ENCODE measurements around the gene PROSER2.
"Not testable (repeated sequence)": the region's sequence is repeated elsewhere in the genome, so short reads cannot be mapped to it uniquely, and the experiment has no call there.

Gene PROSER2

GRCh38 chr10:11887381-11888227, 64.4 kb downstream of the PROSER2 start:
- Histone ChIP-seq H3K4me1 (ENCODE audit: control insufficient read depth in 1 of 2, insufficient read depth in 1 of 2, low read depth in 1 of 2, low read length in 1 of 2) (no peaks in the 10 kb centered on the region), H3K9me3 (no peaks in the 10 kb centered on the region), H3K27me3 (no peaks in the 10 kb centered on the region), H3K27ac (no peak overlapping the region), H3K36me3 (no peaks in the 10 kb centered on the region), H3K4me3 (ENCODE audit: low read depth in 1 of 2, low read length in 1 of 2) (no peak overlapping the region)
- TF ChIP-seq, protein P1, sequence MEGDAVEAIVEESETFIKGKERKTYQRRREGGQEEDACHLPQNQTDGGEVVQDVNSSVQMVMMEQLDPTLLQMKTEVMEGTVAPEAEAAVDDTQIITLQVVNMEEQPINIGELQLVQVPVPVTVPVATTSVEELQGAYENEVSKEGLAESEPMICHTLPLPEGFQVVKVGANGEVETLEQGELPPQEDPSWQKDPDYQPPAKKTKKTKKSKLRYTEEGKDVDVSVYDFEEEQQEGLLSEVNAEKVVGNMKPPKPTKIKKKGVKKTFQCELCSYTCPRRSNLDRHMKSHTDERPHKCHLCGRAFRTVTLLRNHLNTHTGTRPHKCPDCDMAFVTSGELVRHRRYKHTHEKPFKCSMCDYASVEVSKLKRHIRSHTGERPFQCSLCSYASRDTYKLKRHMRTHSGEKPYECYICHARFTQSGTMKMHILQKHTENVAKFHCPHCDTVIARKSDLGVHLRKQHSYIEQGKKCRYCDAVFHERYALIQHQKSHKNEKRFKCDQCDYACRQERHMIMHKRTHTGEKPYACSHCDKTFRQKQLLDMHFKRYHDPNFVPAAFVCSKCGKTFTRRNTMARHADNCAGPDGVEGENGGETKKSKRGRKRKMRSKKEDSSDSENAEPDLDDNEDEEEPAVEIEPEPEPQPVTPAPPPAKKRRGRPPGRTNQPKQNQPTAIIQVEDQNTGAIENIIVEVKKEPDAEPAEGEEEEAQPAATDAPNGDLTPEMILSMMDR (IDR thresholded peaks at IDR 0.05) = no peak

DNA sequence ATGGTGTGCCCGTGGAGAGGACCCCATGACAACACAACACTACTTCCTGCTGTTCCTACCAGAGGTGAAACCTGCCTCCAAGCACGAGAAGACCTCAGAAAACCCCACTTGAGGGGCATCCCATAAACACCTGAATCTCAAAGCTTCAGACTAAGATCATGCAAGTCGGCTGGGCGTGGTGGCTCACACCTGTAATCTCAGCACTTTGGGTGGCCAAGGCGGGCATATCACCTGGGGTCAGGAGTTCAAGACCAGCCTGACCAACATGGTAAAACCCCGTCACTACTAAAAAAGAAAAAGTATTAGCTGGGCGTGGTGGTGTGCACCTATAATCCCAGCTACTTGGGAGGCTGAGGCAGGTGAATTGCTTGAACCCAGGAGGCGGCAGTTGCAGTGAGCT, 66.1 kb downstream of the PROSER2 start:
- not testable (repeated sequence) for H3K4me1 ChIP-seq (ENCODE audit: control insufficient read depth in 1 of 2, insufficient read depth in 1 of 2, low read depth in 1 of 2, low read length in 1 of 2); H3K36me3 ChIP-seq; H3K27me3 ChIP-seq; H3K9me3 ChIP-seq; H3K27ac ChIP-seq; H3K4me3 ChIP-seq (ENCODE audit: low read depth in 1 of 2, low read length in 1 of 2)

- TF ChIP-seq, protein P1 (IDR thresholded peaks at IDR 0.05) = no peak
- Histone ChIP-seq H3K4me1 (ENCODE audit: control insufficient read depth in 1 of 2, insufficient read depth in 1 of 2, low read depth in 1 of 2, low read length in 1 of 2) (no peaks in the 10 kb centered on the region), H3K36me3 (no peaks in the 10 kb centered on the region), H3K4me3 (ENCODE audit: low read depth in 1 of 2, low read length in 1 of 2) (no peak overlapping the region), H3K9me3 (no peaks in the 10 kb centered on the region), H3K27ac (no peak overlapping the region), H3K27me3 (no peaks in the 10 kb centered on the region)
Measured at GRCh38 chr10:11891776-11892486, 68.8 kb downstream of the PROSER2 start.

DNA sequence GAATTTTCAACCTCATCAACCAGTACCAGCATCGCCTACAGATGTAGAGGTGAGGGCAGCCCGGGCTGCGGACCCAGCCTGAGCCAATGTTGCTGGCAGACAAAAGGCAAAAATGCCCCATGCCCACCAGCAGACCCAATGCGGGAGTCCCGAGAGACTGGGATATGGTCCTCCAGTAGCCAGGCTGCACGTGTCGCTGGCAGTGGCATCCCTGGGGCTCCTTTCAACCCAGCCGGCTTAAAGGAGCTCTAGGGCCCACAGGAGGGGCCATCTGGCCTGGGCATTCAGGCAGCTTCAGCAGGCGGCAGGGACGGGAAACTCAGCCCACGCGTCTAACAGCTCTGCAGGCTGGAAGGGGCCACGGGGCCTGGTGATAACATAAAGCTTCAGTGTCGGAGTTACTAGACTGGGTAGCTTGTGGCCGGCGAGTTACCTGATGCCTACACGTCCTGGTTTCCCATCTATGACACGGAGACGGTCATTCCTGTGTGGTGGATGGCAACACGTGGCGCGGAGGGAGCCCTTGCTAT, 70.7 kb downstream of the PROSER2 start:
- no peak overlapping the region for H3K4me3 ChIP-seq (ENCODE audit: low read depth in 1 of 2, low read length in 1 of 2)
- H3K9me3 ChIP-seq = no peaks in the 10 kb centered on the region
- no peaks in the 10 kb centered on the region for H3K27me3 ChIP-seq
- no peak overlapping the region for H3K27ac ChIP-seq
- H3K4me1 ChIP-seq (ENCODE audit: control insufficient read depth in 1 of 2, insufficient read depth in 1 of 2, low read depth in 1 of 2, low read length in 1 of 2) = no peaks in the 10 kb centered on the region
- H3K36me3 ChIP-seq = no peaks in the 10 kb centered on the region
- TF ChIP-seq, protein P1 (IDR thresholded peaks at IDR 0.05) = no peak

DNA sequence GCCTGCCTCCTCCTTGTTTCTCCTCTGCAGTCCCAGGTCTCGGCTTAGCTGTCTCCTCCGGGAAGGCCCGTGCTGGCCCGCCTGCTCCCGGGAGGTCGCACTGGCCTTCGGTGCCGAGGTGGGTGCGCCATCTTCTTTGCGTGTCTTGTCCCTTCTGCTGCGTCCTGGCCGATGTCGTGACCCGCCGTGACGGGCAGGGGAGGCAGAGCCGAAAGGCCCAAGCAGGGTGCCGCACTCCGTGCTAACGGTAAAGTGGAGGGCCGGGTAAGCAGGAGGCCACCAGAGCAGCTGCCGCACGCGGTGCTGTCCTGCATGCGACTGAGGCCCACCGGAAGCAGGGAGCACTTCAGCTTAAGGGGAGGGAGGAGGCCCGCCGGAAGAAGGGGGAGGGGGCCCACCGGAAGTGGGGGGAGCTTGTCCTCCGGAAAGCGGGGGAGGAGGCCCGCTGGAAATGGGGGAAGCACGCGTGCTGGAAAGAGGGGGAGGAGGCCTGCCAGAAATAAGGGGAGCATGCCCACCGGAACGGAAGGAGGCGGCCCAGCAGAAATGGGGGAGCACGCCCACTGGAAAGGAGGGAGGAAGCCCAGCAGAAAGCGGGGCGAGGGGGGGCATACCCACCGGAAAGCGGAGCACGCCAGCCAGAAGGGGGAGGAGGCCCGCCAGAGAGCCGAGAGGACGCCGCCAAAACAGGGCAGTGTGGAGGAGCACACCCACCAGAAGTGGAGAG, 71.4 kb downstream of the PROSER2 start:
- Histone ChIP-seq H3K4me3 (ENCODE audit: low read depth in 1 of 2, low read length in 1 of 2) (no peak overlapping the region), H3K27ac (no peak overlapping the region), H3K27me3 (no peaks in the 10 kb centered on the region), H3K9me3 (no peaks in the 10 kb centered on the region), H3K36me3 (no peaks in the 10 kb centered on the region), H3K4me1 (ENCODE audit: control insufficient read depth in 1 of 2, insufficient read depth in 1 of 2, low read depth in 1 of 2, low read length in 1 of 2) (no peaks in the 10 kb centered on the region)
- TF ChIP-seq, protein P1 (IDR thresholded peaks at IDR 0.05) = no peak
